A673 (cell line): ENCODE data around the gene MED12L.
"Not testable (repeated sequence)": the region's sequence is repeated elsewhere in the genome, so short reads cannot be mapped to it uniquely, and the experiment has no call there.

ENCODE experiments used
- CTCF ChIP-seq: fragments of 300-800, 200-600 bp; sonication (generic); conservative IDR thresholded peaks from 2 replicates; pipeline ENCODE4 v1.5.1; 2017; ENCODE audit warnings: low read depth, mild to moderate bottlenecking, antibody characterized with exemption, low read length, moderate library complexity, mixed read lengths
- EZH2 ChIP-seq: fragments of 200-600 bp; sonication (generic); IDR thresholded peaks from 2 replicates; pipeline ENCODE4 v1.6.1; 2017; ENCODE audit warnings: borderline replicate concordance, low read depth, mild to moderate bottlenecking, mixed read lengths, antibody characterized with exemption, low read length; ENCODE audit not compliant: poor library complexity, severe bottlenecking

GRCh38 chr3:151081082-151081481 lies 4.4 kb upstream of the MED12L start:
- not testable (repeated sequence) for TF ChIP-seq CTCF, EZH2
